ENCODE data around the gene CAMTA1.
A peak's percentile ranks its signal among the peaks of the same experiment; 100 is the strongest.

Gene CAMTA1

GRCh38 chr1:6858596-6858995, 73.3 kb downstream of the CAMTA1 start:
- DNase-seq: no peak

- no peak for DNase-seq
These were observed 74.4 kb downstream of the CAMTA1 start for GRCh38 chr1:6859415-6860343.

- no peak for DNase-seq
These were observed 75.1 kb downstream of the CAMTA1 start for GRCh38 chr1:6860401-6860800.

- no peak for DNase-seq
These were observed 75.9 kb downstream of the CAMTA1 start for GRCh38 chr1:6861075-6861724.

- DNase-seq: no peak
These were observed 77.7 kb downstream of the CAMTA1 start for GRCh38 chr1:6862906-6863305.

GRCh38 chr1:6864166-6864565, 78.9 kb downstream of the CAMTA1 start:
- DNase-seq: no peak

GRCh38 chr1:6866825-6867224, 81.6 kb downstream of the CAMTA1 start:
- no peak for DNase-seq

GRCh38 chr1:6867321-6867720, 82.1 kb downstream of the CAMTA1 start:
- no peak for DNase-seq

GRCh38 chr1:6867729-6868659, 82.7 kb downstream of the CAMTA1 start:
- DNase-seq: no peak

GRCh38 chr1:6868660-6869380, 83.6 kb downstream of the CAMTA1 start:
- DNase-seq: no peak

- no peak for DNase-seq
These were observed 84.3 kb downstream of the CAMTA1 start for GRCh38 chr1:6869545-6869944.

- no peak for DNase-seq
These were observed 84.8 kb downstream of the CAMTA1 start for GRCh38 chr1:6870086-6870485.

- no peak for DNase-seq
These were observed 85.3 kb downstream of the CAMTA1 start for GRCh38 chr1:6870571-6870970.

GRCh38 chr1:6871300-6871972, 86.2 kb downstream of the CAMTA1 start:
- DNase-seq: no peak

- no peak for DNase-seq
These were observed 87.5 kb downstream of the CAMTA1 start for GRCh38 chr1:6872573-6873261.

GRCh38 chr1:6873298-6874015, 88.2 kb downstream of the CAMTA1 start:
- DNase-seq: no peak

GRCh38 chr1:6874298-6874697, 89.0 kb downstream of the CAMTA1 start:
- DNase-seq: no peak

GRCh38 chr1:6880951-6881690, 95.9 kb downstream of the CAMTA1 start:
- DNase-seq: peak; percentile 66

GRCh38 chr1:6882414-6882813, 97.2 kb downstream of the CAMTA1 start:
- no peak for DNase-seq

GRCh38 chr1:6884652-6885153, 99.4 kb downstream of the CAMTA1 start:
- DNase-seq: no peak

Data from NCI-H187 treated with DMSO at 0.1 percent for 48 hours (cell line).